Panc1 (cell line): ENCODE data around the gene NDRG2. TPM values are rescaled to one million over a fixed set of nuclear protein-coding genes. Genes with fewer than 3 reads are reported as not detected.

Experiments
- ATAC-seq: fragments of 200-7000 bp; cut with Tn5 transposase; 2 replicates; pipeline ENCODE4 v1.9.1; 2020; ENCODE audit warnings: mild to moderate bottlenecking, moderate library complexity
- BruUV-seq: library from RNA; stranded (reverse); fragments of 400-500 nt; replicated peaks from 2 replicates; lab custom pipeline; 2021; lab: Mats Ljungman, UMichigan
- CTCF ChIA-PET: fragments of 300-600 bp; sonication (Branson Sonifier 250); formaldehyde crosslinking; loops from one replicate; lab custom pipeline; 2022; ENCODE audit warnings: antibody characterized with exemption; lab: Charles Lee
- POLR2A ChIA-PET: fragments of 300-600 bp; sonication (Branson Sonifier 250); formaldehyde crosslinking; loops from one replicate; lab custom pipeline; 2022; ENCODE audit warnings: antibody characterized with exemption; lab: Charles Lee
- DNase-seq: peaks from one replicate; pipeline ENCODE4 v3.0.0-alpha.2; 2010; ENCODE audit warnings: low read depth, low spot score
- H3K27ac ChIP-seq: 2 replicates; pipeline ENCODE4 v1.5.1; 2011; ENCODE audit warnings: mild to moderate bottlenecking, low read length, inconsistent platforms
- H3K27me3 ChIP-seq: fragments of 200-500 bp; sonication (Bioruptor generic); 2 replicates; pipeline ENCODE4 v1.6.0; 2014; ENCODE audit warnings: low read length, inconsistent platforms; ENCODE audit not compliant: control insufficient read depth, insufficient read depth
- H3K36me3 ChIP-seq: fragments of 200-500 bp; sonication (Bioruptor generic); 2 replicates; pipeline ENCODE4 v1.5.1; 2014; ENCODE audit warnings: inconsistent platforms, mild to moderate bottlenecking, low read length, moderate library complexity; ENCODE audit not compliant: control insufficient read depth, insufficient read depth
- H3K4me1 ChIP-seq: 2 replicates; pipeline ENCODE4 v1.5.1; 2011; ENCODE audit warnings: inconsistent platforms, mild to moderate bottlenecking, low read length, moderate library complexity; ENCODE audit not compliant: control insufficient read depth, insufficient read depth
- H3K4me3 ChIP-seq, 2 experiments: 2 replicates each; pipeline ENCODE4 v1.5.1; 2011 to 2012; ENCODE audit warnings: low read depth in 2 of 2, low read length in 2 of 2, mild to moderate bottlenecking in 2 of 2, inconsistent platforms in 1 of 2, moderate library complexity in 1 of 2
- H3K9me3 ChIP-seq: fragments of 200-500 bp; sonication (Bioruptor generic); 2 replicates; pipeline ENCODE4 v1.5.1; 2014; ENCODE audit warnings: low read depth, mild to moderate bottlenecking, inconsistent platforms, low read length, moderate library complexity; ENCODE audit not compliant: control insufficient read depth, insufficient read depth
- CTCF ChIP-seq: fragments of 450-650 bp; IDR thresholded peaks from 2 replicates; pipeline ENCODE4 v1.5.1; 2017; ENCODE audit warnings: mild to moderate bottlenecking
- POLR2AphosphoS5 ChIP-seq: IDR thresholded peaks from 2 replicates; pipeline ENCODE4 v1.6.1; 2012; ENCODE audit warnings: mild to moderate bottlenecking, low read depth, low read length, moderate library complexity
- REST ChIP-seq, 2 experiments: IDR thresholded peaks; 2 replicates each; pipeline ENCODE4 v1.6.1; 2011 to 2012; ENCODE audit warnings: low read depth in 2 of 2, control low read depth in 1 of 2, low read length in 1 of 2, mild to moderate bottlenecking in 1 of 2, moderate library complexity in 1 of 2; ENCODE audit not compliant: insufficient read depth in 1 of 2
- SIN3A ChIP-seq: IDR thresholded peaks from 2 replicates; pipeline ENCODE4 v1.6.1; 2012; ENCODE audit warnings: low read depth, mild to moderate bottlenecking, low read length, moderate library complexity, borderline replicate concordance; ENCODE audit not compliant: insufficient read depth
- TCF7L2 ChIP-seq: IDR thresholded peaks from 2 replicates; pipeline ENCODE4 v1.6.1; 2011; ENCODE audit warnings: mild to moderate bottlenecking, low read depth, low read length, inconsistent platforms
- in situ Hi-C: cut with HindIII; loops from 2 replicates; pipeline ENCODE4 v1.10.0; 2016; ENCODE audit warnings: low sequenced_read_pairs, low pct_unique_long_range_greater_than_20kb
- intact Hi-C: fragments of 100-400 bp; cut with micrococcal nuclease; formaldehyde crosslinking; loops from one replicate; pipeline ENCODE4 v1.10.0; 2022; ENCODE audit not compliant: unreplicated experiment
- total RNA-seq: library from RNA; stranded (reverse); gene quantifications from one replicate; pipeline ENCODE4 v1.2.1, GENCODE V29; 2021; ENCODE audit not compliant: unreplicated experiment

The NDRG2 gene
- total RNA-seq, 1 experiment from 2014 or later = 1.6 TPM

GRCh38 chr14:21059842-21060613 is 35.2 kb upstream of the NDRG2 start:
- in situ Hi-C loops = no loop called here
- H3K9me3 ChIP-seq = no peaks in the 10 kb centered on the region
- BruUV-seq = no TSS peak
- no peak overlapping the region for H3K27ac ChIP-seq
- H3K4me1 ChIP-seq = no peaks in the 10 kb centered on the region
- no peak for ATAC-seq
- POLR2A ChIA-PET = no interaction called here
- TF ChIP-seq POLR2AphosphoS5 (no peak), SIN3A (no peak), TCF7L2 (no peak), REST (IDR thresholded peaks at IDR 0.05; ENCODE audit: insufficient read depth in 1 of 2, low read depth in 2 of 2, low read length in 1 of 2) (no peak), CTCF (no peak)
- no peaks in the 10 kb centered on the region for H3K36me3 ChIP-seq
- intact Hi-C loops = no loop called here
- no peaks in the 10 kb centered on the region; the same call in none of the 2 replicates for H3K27me3 ChIP-seq
- DNase-seq = no peak
- CTCF ChIA-PET = no interaction called here
- H3K4me3 ChIP-seq = no peak overlapping the region

GRCh38 chr14:21058903-21059302 is 34.0 kb upstream of the NDRG2 start:
- POLR2A ChIA-PET = no interaction called here
- in situ Hi-C loops = no loop called here
- no peak for ATAC-seq

More at GRCh38 chr14:21058903-21059302, 34.0 kb upstream of the NDRG2 start:
- CTCF ChIA-PET = no interaction called here
- Histone ChIP-seq H3K36me3 (no peaks in the 10 kb centered on the region), H3K4me1 (no peaks in the 10 kb centered on the region), H3K9me3 (no peaks in the 10 kb centered on the region), H3K27me3 (no peaks in the 10 kb centered on the region; the same call in none of the 2 replicates), H3K4me3 (no peak overlapping the region), H3K27ac (no peak overlapping the region)
- TF ChIP-seq POLR2AphosphoS5 = no peak
- no peak for TF ChIP-seq TCF7L2
- no peak for TF ChIP-seq SIN3A
- TF ChIP-seq REST (IDR thresholded peaks at IDR 0.05; ENCODE audit: insufficient read depth in 1 of 2, low read depth in 2 of 2, low read length in 1 of 2) = no peak
- no peak for TF ChIP-seq CTCF
- BruUV-seq = no TSS peak
- intact Hi-C loops = no loop called here
- no peak for DNase-seq
